SIG-M5 treated with dmso at 0.1 percent for 504 hours (cell line): ENCODE results near the gene LARP4B.
A peak's percentile ranks its signal among the peaks of the same experiment; 100 is the strongest.
"Not testable (repeated sequence)": the region's sequence is repeated elsewhere in the genome, so short reads cannot be mapped to it uniquely, and the experiment has no call there.

Source experiments
- DNase-seq: peaks from one replicate; lab custom pipeline; 2025; ENCODE audit not compliant: unreplicated experiment; lab: John Stamatoyannopoulos, UW

Gene LARP4B

GRCh38 chr10:773562-774161 lies 157.8 kb downstream of the LARP4B start:
- no peak for DNase-seq

- no peak for DNase-seq
Observed at GRCh38 chr10:772227-772637, 159.3 kb downstream of the LARP4B start.

GRCh38 chr10:771647-772046 lies 159.9 kb downstream of the LARP4B start:
- no peak for DNase-seq

GRCh38 chr10:770975-771374 lies 160.5 kb downstream of the LARP4B start:
- no peak for DNase-seq

- not testable (repeated sequence) for DNase-seq
Observed at GRCh38 chr10:770048-770712, 161.3 kb downstream of the LARP4B start.

- no peak for DNase-seq
Observed at GRCh38 chr10:767794-768193, 163.7 kb downstream of the LARP4B start.

GRCh38 chr10:767211-767610 lies 164.3 kb downstream of the LARP4B start:
- DNase-seq = no peak

- DNase-seq = peak; percentile 31
Observed at GRCh38 chr10:761376-761775, 170.1 kb downstream of the LARP4B start.

- DNase-seq = no peak
Observed at GRCh38 chr10:760622-761021, 170.9 kb downstream of the LARP4B start.

- DNase-seq = no peak
Observed at GRCh38 chr10:759898-760477, 171.5 kb downstream of the LARP4B start.
